ENCODE measurements around the gene JPT2.

JPT2 gene

GRCh38 chr16:1712791-1713261 is 34.7 kb downstream of the JPT2 start:
- H3K36me3 ChIP-seq (replicated peaks in 1 of 2; ENCODE audit: control insufficient read depth in 2 of 2, insufficient read depth in 2 of 2, low read length in 2 of 2) = peaks cover 2 to 24% of the 10 kb centered on the region in 2 donors
- H3K23ac ChIP-seq (ENCODE audit: low read depth, low read length, poor library complexity) = no peak overlapping the region
- no peak overlapping the region for H2AFZ ChIP-seq (ENCODE audit: low read length)
- no peaks in the 10 kb centered on the region for H3K27me3 ChIP-seq (ENCODE audit: control insufficient read depth in 3 of 3, insufficient read depth in 3 of 3, low read depth in 1 of 3, low read length in 3 of 3)
- no peak overlapping the region for H3K27ac ChIP-seq (replicated peaks; ENCODE audit: low read length)
- H3K9me3 ChIP-seq (replicated peaks in 1 of 2; ENCODE audit: control insufficient read depth in 2 of 2, insufficient read depth in 1 of 2, low read depth in 1 of 2, low read length in 2 of 2) = no peaks in the 10 kb centered on the region
- H2BK120ac ChIP-seq (ENCODE audit: low read depth, low read length) = no peak overlapping the region
- DNase-seq (ENCODE audit: low spot score) = no peak
- H3K9ac ChIP-seq (ENCODE audit: low read depth, low read length, poor library complexity) = peak overlapping the region; percentile 24
- no peak overlapping the region for H3K4ac ChIP-seq (ENCODE audit: low read length)
- WGBS, 2 donors (ENCODE audit: extremely low coverage in 2 of 2, insufficient read length in 2 of 2, insufficient replicate concordance in 1 of 2) = no CpG with 5 or more reads among the region's 14 CpGs
- H3K14ac ChIP-seq (ENCODE audit: low read length) = no peak overlapping the region
- no peak overlapping the region for H4K8ac ChIP-seq (ENCODE audit: low read depth, low read length)
- H2BK5ac ChIP-seq (ENCODE audit: low read length) = peak overlapping the region; percentile 53
- no peak overlapping the region for H2AK5ac ChIP-seq (ENCODE audit: low read depth, low read length)
- H3K4me3 ChIP-seq (ENCODE audit: low read length in 2 of 2) = no peak overlapping the region
- peaks cover 17% of the 10 kb centered on the region for H3K79me1 ChIP-seq (ENCODE audit: low read depth, low read length)
- no peak overlapping the region for H3K18ac ChIP-seq (ENCODE audit: low read length)
- no peak overlapping the region for H2BK15ac ChIP-seq (ENCODE audit: low read length)
- no peak overlapping the region for H3K4me2 ChIP-seq (ENCODE audit: insufficient read depth, low read length, poor library complexity, severe bottlenecking)
- peaks cover 0 to 4% of the 10 kb centered on the region in 2 donors for H3K4me1 ChIP-seq (ENCODE audit: control insufficient read depth in 2 of 2, insufficient read depth in 1 of 2, low read depth in 1 of 2, low read length in 2 of 2)
- no peak overlapping the region for H4K91ac ChIP-seq (ENCODE audit: low read depth, low read length, poor library complexity)
- no peak overlapping the region for H2BK12ac ChIP-seq (ENCODE audit: low read length)

GRCh38 chr16:1713331-1713730 is 35.3 kb downstream of the JPT2 start:
- no CpG with 5 or more reads among the region's 7 CpGs for WGBS, 2 donors (ENCODE audit: extremely low coverage in 2 of 2, insufficient read length in 2 of 2, insufficient replicate concordance in 1 of 2)
- H3K23ac ChIP-seq (ENCODE audit: low read depth, low read length, poor library complexity) = no peak overlapping the region
- no peak overlapping the region for H3K18ac ChIP-seq (ENCODE audit: low read length)
- no peaks in the 10 kb centered on the region for H3K27me3 ChIP-seq (ENCODE audit: control insufficient read depth in 3 of 3, insufficient read depth in 3 of 3, low read depth in 1 of 3, low read length in 3 of 3)
- H3K36me3 ChIP-seq (replicated peaks in 1 of 2; ENCODE audit: control insufficient read depth in 2 of 2, insufficient read depth in 2 of 2, low read length in 2 of 2) = peaks cover 2 to 19% of the 10 kb centered on the region in 2 donors
- no peak overlapping the region for H4K8ac ChIP-seq (ENCODE audit: low read depth, low read length)
- H2BK5ac ChIP-seq (ENCODE audit: low read length) = no peak overlapping the region
- no peak overlapping the region for H3K14ac ChIP-seq (ENCODE audit: low read length)
- no peak overlapping the region for H2BK12ac ChIP-seq (ENCODE audit: low read length)
- no peak overlapping the region for H3K4ac ChIP-seq (ENCODE audit: low read length)
- no peak overlapping the region for H3K4me3 ChIP-seq (ENCODE audit: low read length in 2 of 2)
- no peak overlapping the region for H2AFZ ChIP-seq (ENCODE audit: low read length)
- no peak for DNase-seq (ENCODE audit: low spot score)
- no peaks in the 10 kb centered on the region for H3K4me1 ChIP-seq (ENCODE audit: control insufficient read depth in 2 of 2, insufficient read depth in 1 of 2, low read depth in 1 of 2, low read length in 2 of 2)
- no peak overlapping the region for H2BK15ac ChIP-seq (ENCODE audit: low read length)
- H2BK120ac ChIP-seq (ENCODE audit: low read depth, low read length) = no peak overlapping the region
- no peaks in the 10 kb centered on the region for H3K9me3 ChIP-seq (replicated peaks in 1 of 2; ENCODE audit: control insufficient read depth in 2 of 2, insufficient read depth in 1 of 2, low read depth in 1 of 2, low read length in 2 of 2)
- no peak overlapping the region for H3K4me2 ChIP-seq (ENCODE audit: insufficient read depth, low read length, poor library complexity, severe bottlenecking)
- no peak overlapping the region for H3K9ac ChIP-seq (ENCODE audit: low read depth, low read length, poor library complexity)
- no peak overlapping the region for H4K91ac ChIP-seq (ENCODE audit: low read depth, low read length, poor library complexity)
- no peak overlapping the region for H2AK5ac ChIP-seq (ENCODE audit: low read depth, low read length)
- H3K27ac ChIP-seq (replicated peaks; ENCODE audit: low read length) = no peak overlapping the region
- peaks cover 13% of the 10 kb centered on the region for H3K79me1 ChIP-seq (ENCODE audit: low read depth, low read length)

GRCh38 chr16:1713933-1714332 is 35.9 kb downstream of the JPT2 start:
- no peak overlapping the region for H3K23ac ChIP-seq (ENCODE audit: low read depth, low read length, poor library complexity)
- H2BK120ac ChIP-seq (ENCODE audit: low read depth, low read length) = no peak overlapping the region
- H2AK5ac ChIP-seq (ENCODE audit: low read depth, low read length) = no peak overlapping the region
- H2BK15ac ChIP-seq (ENCODE audit: low read length) = no peak overlapping the region
- H3K27ac ChIP-seq (replicated peaks; ENCODE audit: low read length) = no peak overlapping the region
- no peak overlapping the region for H2AFZ ChIP-seq (ENCODE audit: low read length)
- H2BK12ac ChIP-seq (ENCODE audit: low read length) = no peak overlapping the region
- H3K36me3 ChIP-seq (replicated peaks in 1 of 2; ENCODE audit: control insufficient read depth in 2 of 2, insufficient read depth in 2 of 2, low read length in 2 of 2) = peaks cover 5 to 13% of the 10 kb centered on the region in 2 donors
- H3K4me3 ChIP-seq (ENCODE audit: low read length in 2 of 2) = no peak overlapping the region
- no peak overlapping the region for H2BK5ac ChIP-seq (ENCODE audit: low read length)
- H4K8ac ChIP-seq (ENCODE audit: low read depth, low read length) = no peak overlapping the region
- no peaks in the 10 kb centered on the region for H3K9me3 ChIP-seq (replicated peaks in 1 of 2; ENCODE audit: control insufficient read depth in 2 of 2, insufficient read depth in 1 of 2, low read depth in 1 of 2, low read length in 2 of 2)
- H3K4ac ChIP-seq (ENCODE audit: low read length) = no peak overlapping the region
- H4K91ac ChIP-seq (ENCODE audit: low read depth, low read length, poor library complexity) = no peak overlapping the region
- no peaks in the 10 kb centered on the region for H3K27me3 ChIP-seq (ENCODE audit: control insufficient read depth in 3 of 3, insufficient read depth in 3 of 3, low read depth in 1 of 3, low read length in 3 of 3)
- WGBS, 2 donors (ENCODE audit: extremely low coverage in 2 of 2, insufficient read length in 2 of 2, insufficient replicate concordance in 1 of 2) = no CpG with 5 or more reads among the region's 14 CpGs
- H3K18ac ChIP-seq (ENCODE audit: low read length) = no peak overlapping the region
- peaks cover 10% of the 10 kb centered on the region for H3K79me1 ChIP-seq (ENCODE audit: low read depth, low read length)
- no peaks in the 10 kb centered on the region for H3K4me1 ChIP-seq (ENCODE audit: control insufficient read depth in 2 of 2, insufficient read depth in 1 of 2, low read depth in 1 of 2, low read length in 2 of 2)
- no peak overlapping the region for H3K14ac ChIP-seq (ENCODE audit: low read length)
- DNase-seq (ENCODE audit: low spot score) = no peak
- H3K4me2 ChIP-seq (ENCODE audit: insufficient read depth, low read length, poor library complexity, severe bottlenecking) = no peak overlapping the region
- H3K9ac ChIP-seq (ENCODE audit: low read depth, low read length, poor library complexity) = peak overlapping the region; percentile 53

- no CpG with 5 or more reads among the region's 12 CpGs for whole genome bisulfite sequencing, 2 donors (ENCODE audit: extremely low coverage in 2 of 2, insufficient read length in 2 of 2, insufficient replicate concordance in 1 of 2)
- no peak overlapping the region for H3K4ac ChIP-seq (ENCODE audit: low read length)
- no peak overlapping the region for H2BK12ac ChIP-seq (ENCODE audit: low read length)
- H3K14ac ChIP-seq (ENCODE audit: low read length) = no peak overlapping the region
- H3K4me2 ChIP-seq (ENCODE audit: insufficient read depth, low read length, poor library complexity, severe bottlenecking) = no peak overlapping the region
- H3K18ac ChIP-seq (ENCODE audit: low read length) = no peak overlapping the region
- H2BK15ac ChIP-seq (ENCODE audit: low read length) = no peak overlapping the region
- H3K9ac ChIP-seq (ENCODE audit: low read depth, low read length, poor library complexity) = no peak overlapping the region
- H4K91ac ChIP-seq (ENCODE audit: low read depth, low read length, poor library complexity) = no peak overlapping the region
- no peaks in the 10 kb centered on the region for H3K4me1 ChIP-seq (ENCODE audit: control insufficient read depth in 2 of 2, insufficient read depth in 1 of 2, low read depth in 1 of 2, low read length in 2 of 2)
- no peaks in the 10 kb centered on the region for H3K27me3 ChIP-seq (ENCODE audit: control insufficient read depth in 3 of 3, insufficient read depth in 3 of 3, low read depth in 1 of 3, low read length in 3 of 3)
- DNase-seq (ENCODE audit: low spot score) = no peak
- H3K79me1 ChIP-seq (ENCODE audit: low read depth, low read length) = peaks cover 9% of the 10 kb centered on the region
- H3K27ac ChIP-seq (replicated peaks; ENCODE audit: low read length) = no peak overlapping the region
- H3K4me3 ChIP-seq (ENCODE audit: low read length in 2 of 2) = no peak overlapping the region
- H3K9me3 ChIP-seq (replicated peaks in 1 of 2; ENCODE audit: control insufficient read depth in 2 of 2, insufficient read depth in 1 of 2, low read depth in 1 of 2, low read length in 2 of 2) = no peaks in the 10 kb centered on the region
- H2BK120ac ChIP-seq (ENCODE audit: low read depth, low read length) = no peak overlapping the region
- no peak overlapping the region for H2BK5ac ChIP-seq (ENCODE audit: low read length)
- no peak overlapping the region for H2AK5ac ChIP-seq (ENCODE audit: low read depth, low read length)
- peaks cover 3 to 10% of the 10 kb centered on the region in 2 donors for H3K36me3 ChIP-seq (replicated peaks in 1 of 2; ENCODE audit: control insufficient read depth in 2 of 2, insufficient read depth in 2 of 2, low read length in 2 of 2)
- no peak overlapping the region for H2AFZ ChIP-seq (ENCODE audit: low read length)
- H4K8ac ChIP-seq (ENCODE audit: low read depth, low read length) = no peak overlapping the region
- H3K23ac ChIP-seq (ENCODE audit: low read depth, low read length, poor library complexity) = no peak overlapping the region
Measured at GRCh38 chr16:1715220-1715619, 37.1 kb downstream of the JPT2 start.
